ENCODE results near the gene KIF21A.
"Not testable (repeated sequence)": the region's sequence is repeated elsewhere in the genome, so short reads cannot be mapped to it uniquely, and the experiment has no call there.

The KIF21A gene

GRCh38 chr12:39351153-39351552, 91.8 kb downstream of the KIF21A start:
- DNase-seq (ENCODE audit: low read depth in 1 of 2, low spot score in 1 of 2), result no peak

GRCh38 chr12:39348941-39349626, 93.8 kb downstream of the KIF21A start:
- no peak for DNase-seq (ENCODE audit: low read depth in 1 of 2, low spot score in 1 of 2)

- DNase-seq (ENCODE audit: low read depth in 1 of 2, low spot score in 1 of 2), result no peak
Measured at GRCh38 chr12:39348523-39348922, 94.4 kb downstream of the KIF21A start.

GRCh38 chr12:39344926-39345325, 98.0 kb downstream of the KIF21A start:
- no peak for DNase-seq (ENCODE audit: low read depth in 1 of 2, low spot score in 1 of 2)

- no peak for DNase-seq (ENCODE audit: low read depth in 1 of 2, low spot score in 1 of 2)
Measured at GRCh38 chr12:39343665-39344064, 99.3 kb downstream of the KIF21A start.

- DNase-seq (ENCODE audit: low read depth in 1 of 2, low spot score in 1 of 2), result no peak
Measured at GRCh38 chr12:39341761-39342160, 101.2 kb downstream of the KIF21A start.

GRCh38 chr12:39341179-39341578, 101.7 kb downstream of the KIF21A start:
- no peak for DNase-seq (ENCODE audit: low read depth in 1 of 2, low spot score in 1 of 2)

- DNase-seq (ENCODE audit: low read depth in 1 of 2, low spot score in 1 of 2), result no peak
Measured at GRCh38 chr12:39332661-39333175, 110.2 kb downstream of the KIF21A start.

- no peak for DNase-seq (ENCODE audit: low read depth in 1 of 2, low spot score in 1 of 2)
Measured at GRCh38 chr12:39331539-39332261, 111.2 kb downstream of the KIF21A start.

- no peak for DNase-seq (ENCODE audit: low read depth in 1 of 2, low spot score in 1 of 2)
Measured at GRCh38 chr12:39329876-39330275, 113.0 kb downstream of the KIF21A start.

GRCh38 chr12:39329018-39329417, 113.9 kb downstream of the KIF21A start:
- DNase-seq (ENCODE audit: low read depth in 1 of 2, low spot score in 1 of 2), result no peak

- DNase-seq (ENCODE audit: low read depth in 1 of 2, low spot score in 1 of 2), result no peak
Measured at GRCh38 chr12:39327965-39328364, 115.0 kb downstream of the KIF21A start.

- DNase-seq (ENCODE audit: low read depth in 1 of 2, low spot score in 1 of 2), result no peak
Measured at GRCh38 chr12:39327510-39327909, 115.4 kb downstream of the KIF21A start.

- no peak for DNase-seq (ENCODE audit: low read depth in 1 of 2, low spot score in 1 of 2)
Measured at GRCh38 chr12:39319180-39319579, 123.7 kb downstream of the KIF21A start.

- DNase-seq (ENCODE audit: low read depth in 1 of 2, low spot score in 1 of 2), result no peak
Measured at GRCh38 chr12:39314547-39314946, 128.4 kb downstream of the KIF21A start.

- DNase-seq (ENCODE audit: low read depth in 1 of 2, low spot score in 1 of 2), result no peak
Measured at GRCh38 chr12:39309516-39309915, 133.4 kb downstream of the KIF21A start.

GRCh38 chr12:39301422-39301821, 141.5 kb downstream of the KIF21A start:
- no peak for DNase-seq (ENCODE audit: low read depth in 1 of 2, low spot score in 1 of 2)

GRCh38 chr12:39300799-39301198, 142.1 kb downstream of the KIF21A start:
- no peak for DNase-seq (ENCODE audit: low read depth in 1 of 2, low spot score in 1 of 2)

GRCh38 chr12:39297891-39298290, 145.0 kb downstream of the KIF21A start:
- no peak for DNase-seq (ENCODE audit: low read depth in 1 of 2, low spot score in 1 of 2)

GRCh38 chr12:39296496-39296895, 146.4 kb downstream of the KIF21A start:
- no peak for DNase-seq (ENCODE audit: low read depth in 1 of 2, low spot score in 1 of 2)

GRCh38 chr12:39295593-39295992, 147.3 kb downstream of the KIF21A start:
- DNase-seq (ENCODE audit: low read depth in 1 of 2, low spot score in 1 of 2), result not testable (repeated sequence)

- no peak for DNase-seq (ENCODE audit: low read depth in 1 of 2, low spot score in 1 of 2)
Measured at GRCh38 chr12:39294715-39295114, 148.2 kb downstream of the KIF21A start.
